Ramos (cell line): Measurements from ENCODE around the gene CAB39.

Experiments
- in situ Hi-C: fragments of 300-500 bp; cut with MboI; formaldehyde crosslinking; loops from one replicate; pipeline ENCODE4 v1.14.3; 2022; ENCODE audit warnings: low sequenced_read_pairs; ENCODE audit not compliant: unreplicated experiment

The CAB39 gene

DNA sequence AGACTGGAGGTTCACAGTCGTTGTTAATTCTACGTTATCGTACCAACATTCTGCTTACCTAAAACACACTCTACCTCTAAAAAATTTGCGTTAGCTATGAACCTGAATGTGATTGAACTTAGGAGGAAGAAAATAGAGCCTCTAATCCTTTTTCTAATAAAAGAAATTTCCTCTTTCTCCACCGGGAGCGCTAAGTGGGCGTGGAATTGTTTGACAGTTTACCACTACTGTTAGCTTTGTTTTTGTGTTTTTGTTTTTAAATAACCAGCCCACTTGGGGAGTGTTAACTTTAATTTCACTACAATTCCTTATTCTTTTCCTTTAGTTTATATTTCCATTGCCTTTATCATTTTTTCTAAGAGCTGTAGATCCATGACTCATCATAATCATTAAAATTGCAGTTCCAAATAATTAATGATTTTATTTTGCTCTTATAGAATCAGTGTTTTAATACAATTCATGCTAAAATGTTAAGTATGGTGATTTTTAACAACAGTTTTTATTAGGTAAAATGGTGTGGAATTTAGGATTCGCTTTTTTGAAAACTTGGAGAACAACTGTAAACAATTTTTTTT lies 97.1 kb downstream of the CAB39 start:
- in situ Hi-C loops, result loop anchor here (10.0 kb wide), 1 partner anchor 805 kb away; no protein-coding TSS in a partner anchor

DNA sequence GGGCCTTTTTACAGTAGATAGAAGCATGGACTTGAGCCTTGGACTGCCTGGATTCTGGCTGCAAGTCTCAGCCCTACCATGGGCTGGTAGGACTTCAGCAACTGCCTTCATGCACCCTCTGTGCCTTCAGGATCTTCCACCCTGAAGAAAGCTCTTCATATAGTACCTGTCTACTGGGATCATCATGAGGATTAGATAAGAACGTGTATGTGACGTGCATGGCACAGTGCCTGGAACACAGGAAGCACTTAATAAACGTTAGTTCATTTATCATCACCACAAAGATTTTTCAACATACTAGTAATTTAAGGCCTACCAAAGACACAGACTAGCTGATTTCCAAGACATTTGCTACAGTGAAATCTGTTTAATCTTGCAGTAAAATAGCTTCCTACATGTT lies 98.9 kb downstream of the CAB39 start:
- in situ Hi-C loops, result no loop called here

DNA sequence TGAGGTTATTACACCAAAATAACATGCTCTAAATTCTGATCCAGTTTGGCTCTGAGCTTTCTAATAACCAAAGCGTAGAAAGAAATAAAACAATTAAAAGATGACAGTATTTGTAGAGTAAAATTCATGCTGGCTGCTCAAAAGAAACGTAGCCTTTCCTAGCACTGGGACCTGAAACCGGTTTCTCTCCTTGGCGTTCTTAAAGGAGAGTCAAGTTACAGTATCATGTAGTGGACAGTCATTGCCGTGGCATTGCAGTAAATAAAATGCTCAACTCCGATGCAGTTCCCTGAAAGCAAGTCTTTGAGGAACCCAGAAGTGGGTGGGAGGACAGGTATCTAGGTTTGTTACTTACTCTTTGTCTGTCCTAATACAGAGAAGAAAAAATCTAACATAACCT lies 99.4 kb downstream of the CAB39 start:
- in situ Hi-C loops, result no loop called here

DNA sequence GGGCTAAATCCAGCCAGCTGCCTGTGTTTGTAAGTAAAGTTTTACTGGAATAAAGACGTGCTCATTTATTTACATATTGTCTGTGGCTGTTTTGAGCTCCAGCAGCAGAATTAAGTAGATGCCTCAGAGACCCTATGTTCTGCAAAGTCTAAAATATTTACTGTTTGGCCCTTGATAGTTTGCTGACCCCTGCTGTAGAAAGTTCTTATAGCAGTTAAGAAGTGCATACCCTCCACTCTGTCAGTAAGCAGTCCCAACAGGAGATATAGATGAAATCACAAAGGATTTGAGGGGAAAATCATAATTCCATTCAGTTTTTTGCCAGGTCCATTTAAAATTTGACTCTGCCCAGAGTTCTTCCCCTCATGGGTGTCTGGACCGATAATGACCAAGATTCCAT lies 102.0 kb downstream of the CAB39 start:
- in situ Hi-C loops, result no loop called here

DNA sequence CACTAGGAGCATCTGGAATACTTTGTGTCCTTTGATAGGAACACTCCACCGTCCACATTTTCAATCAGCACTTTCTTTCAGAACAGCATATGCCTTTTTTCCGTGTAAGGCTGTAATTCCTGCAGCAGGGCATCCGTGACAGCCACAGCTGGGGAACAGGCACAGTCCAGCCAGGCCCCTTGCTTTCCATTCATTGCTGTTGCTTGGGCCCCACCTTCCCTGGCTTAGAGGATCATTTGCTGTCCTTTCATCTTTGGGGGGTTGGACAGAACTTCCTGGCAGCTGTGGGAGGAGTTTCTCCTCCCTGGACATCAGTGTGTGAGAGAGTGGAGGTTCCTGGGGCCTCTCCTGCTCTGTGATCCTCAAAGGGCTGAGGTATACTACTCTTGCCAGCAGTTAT lies 102.4 kb downstream of the CAB39 start:
- in situ Hi-C loops, result no loop called here

DNA sequence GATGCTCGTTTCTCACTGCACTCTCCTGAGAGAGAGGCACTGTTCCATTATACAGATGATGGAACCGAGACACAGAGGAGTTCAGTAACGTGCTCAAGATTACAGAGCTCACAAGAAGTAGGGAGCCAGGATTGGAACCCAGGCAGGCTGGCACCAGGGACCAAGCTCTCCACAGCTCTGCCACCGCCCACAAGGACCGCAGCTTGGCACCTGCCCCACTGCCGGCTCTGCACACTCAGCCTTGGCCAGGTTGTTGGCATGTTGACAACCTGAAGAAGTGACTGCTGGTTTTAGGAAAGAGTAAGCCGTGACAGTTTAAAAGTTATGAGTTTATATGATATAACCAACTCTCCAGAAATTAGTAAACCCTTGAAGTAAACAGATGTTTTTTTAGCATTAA lies 104.1 kb downstream of the CAB39 start:
- in situ Hi-C loops, result no loop called here

DNA sequence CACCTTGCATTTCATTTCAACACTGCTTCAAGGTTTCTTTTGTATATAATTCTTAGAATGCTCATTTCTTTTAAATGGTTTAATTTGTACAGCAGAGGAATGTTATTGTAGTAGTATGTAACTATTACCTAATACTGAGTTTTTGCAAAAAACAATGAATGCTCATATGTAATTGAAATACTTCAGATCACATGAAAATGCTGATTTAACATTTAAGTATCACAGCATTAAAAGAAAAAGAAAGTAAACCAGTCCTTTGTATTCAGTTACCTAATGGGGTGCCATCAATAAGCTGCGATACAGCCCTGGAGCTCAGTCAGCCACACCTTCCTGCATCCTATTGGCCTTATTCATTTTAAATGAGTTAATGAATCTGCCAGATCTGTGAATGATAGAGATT lies 106.8 kb downstream of the CAB39 start:
- in situ Hi-C loops, result no loop called here

DNA sequence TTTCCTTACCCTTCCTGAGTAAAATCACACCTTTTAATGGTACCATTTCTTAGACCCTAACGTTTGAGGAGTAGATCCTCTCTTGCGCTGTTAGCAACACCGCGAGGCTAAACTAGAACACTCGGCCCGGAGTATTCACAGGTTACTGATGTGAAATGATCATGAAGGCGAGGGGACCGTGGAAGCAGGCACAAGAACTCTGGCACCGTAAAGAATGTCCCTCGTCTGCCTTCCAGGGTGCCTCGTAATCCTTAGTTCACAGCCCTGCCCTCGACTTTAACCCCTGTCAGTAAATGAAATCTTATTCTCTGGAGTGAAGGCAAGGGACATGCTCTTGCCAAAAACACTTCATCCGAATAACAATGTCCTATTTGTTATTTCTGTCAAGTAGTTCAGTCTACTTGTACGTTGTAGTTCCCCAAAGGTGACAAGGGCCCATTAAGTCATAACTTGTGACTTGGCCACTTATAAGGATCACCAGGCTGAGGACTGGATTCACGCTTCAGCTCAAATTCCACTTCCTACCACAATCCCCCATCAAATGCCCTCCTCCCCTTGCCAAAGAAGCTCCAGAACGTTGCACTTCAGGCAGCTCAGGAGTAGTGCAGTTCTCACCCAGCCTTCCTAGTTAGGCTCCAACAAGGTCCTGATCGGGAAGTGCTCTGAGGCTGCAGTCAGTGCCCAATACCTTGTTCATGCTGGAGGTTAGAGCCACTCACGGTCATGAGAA lies 108.8 kb downstream of the CAB39 start:
- in situ Hi-C loops, result loop anchor here (5.0 kb wide), 1 partner anchor 166 kb away; no protein-coding TSS in a partner anchor

DNA sequence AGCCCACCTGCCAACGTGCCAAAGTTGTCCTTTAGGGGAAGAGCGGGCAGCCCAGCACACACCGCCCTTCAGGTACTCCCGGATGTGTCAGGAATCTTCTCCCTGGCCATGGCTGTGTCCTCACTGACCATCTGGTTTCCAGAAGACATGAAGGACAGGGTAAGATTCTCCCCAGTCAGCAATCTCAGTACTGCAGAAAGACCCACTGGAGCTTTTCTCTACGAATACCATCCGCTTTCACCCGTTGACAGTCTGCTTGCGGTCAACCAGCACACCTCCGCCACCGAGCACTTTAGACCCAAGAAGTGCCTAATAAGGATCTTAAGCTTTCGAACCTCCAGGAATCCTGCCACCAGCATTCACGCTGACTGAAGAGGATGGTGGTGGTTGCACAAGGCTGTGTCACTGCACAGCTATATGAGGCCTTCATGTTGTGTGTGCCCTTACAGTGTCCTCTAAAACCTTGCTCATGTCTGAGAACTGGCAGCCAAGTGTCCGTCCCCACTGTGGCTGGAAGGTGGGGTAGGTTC lies 109.4 kb downstream of the CAB39 start:
- in situ Hi-C loops, result loop anchor here (5.0 kb wide), 1 partner anchor 165 kb away; no protein-coding TSS in a partner anchor

DNA sequence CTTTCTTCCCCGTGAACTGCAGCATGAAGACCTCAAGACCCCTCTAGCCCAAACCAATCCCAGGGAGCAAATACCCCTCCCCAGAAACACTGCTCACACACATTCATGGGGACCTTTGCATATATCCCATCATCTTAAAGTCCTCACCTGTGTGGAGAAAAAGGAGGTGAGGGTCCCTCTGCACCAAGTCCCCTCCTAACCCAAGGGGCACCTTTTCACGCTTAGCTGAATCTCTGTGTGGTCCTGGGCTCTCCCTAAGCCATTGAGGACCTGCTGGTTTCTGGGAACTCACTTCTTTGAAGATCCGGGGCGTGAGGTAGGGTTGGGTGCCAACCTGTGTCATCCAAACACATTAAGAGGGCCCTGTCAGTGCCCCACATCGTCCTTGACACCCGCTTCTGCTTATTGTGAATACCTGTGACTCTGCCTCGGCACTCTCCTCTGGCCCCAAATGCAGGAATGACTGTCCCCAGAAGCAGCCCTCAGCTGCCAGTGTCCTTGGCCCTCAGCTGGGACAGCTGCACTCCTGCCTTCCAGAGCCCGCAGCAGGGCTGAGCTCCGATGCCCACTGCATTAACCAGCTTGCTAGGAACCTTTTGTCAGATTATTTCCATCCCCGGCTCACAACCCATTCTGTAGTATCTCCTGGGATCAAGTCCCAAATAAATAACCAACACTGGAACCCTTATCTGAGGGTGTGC lies 110.8 kb downstream of the CAB39 start:
- in situ Hi-C loops, result loop anchor here (5.0 kb wide), 1 partner anchor 164 kb away; no protein-coding TSS in a partner anchor

DNA sequence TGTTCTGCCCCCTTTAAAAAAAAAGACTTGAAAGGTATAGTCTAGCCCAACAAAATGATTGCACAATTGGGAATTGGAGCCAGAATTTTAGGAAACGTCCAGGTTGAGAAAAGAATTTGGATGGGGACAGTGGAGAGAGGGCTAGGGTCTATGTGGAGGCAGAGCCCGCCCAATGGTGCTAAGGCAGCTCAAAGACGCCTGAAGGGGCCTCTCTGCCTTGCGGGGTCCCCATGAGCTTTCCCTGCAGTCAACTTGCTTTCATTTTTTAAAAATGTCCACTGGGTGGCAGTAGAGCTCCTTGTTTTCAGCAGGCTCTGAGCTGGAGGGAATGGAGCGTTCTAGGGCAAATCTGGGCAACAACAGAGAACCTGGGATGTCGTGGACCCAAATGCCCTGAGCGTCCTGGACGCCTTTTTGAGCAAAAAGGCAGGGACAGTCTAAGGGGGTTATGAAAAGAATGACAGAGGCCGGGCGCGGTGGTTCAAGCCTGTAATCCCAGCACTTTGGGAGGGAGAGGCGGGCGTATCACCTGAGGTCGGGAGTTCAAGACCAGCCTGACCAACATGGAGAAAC lies 111.8 kb downstream of the CAB39 start:
- in situ Hi-C loops, result loop anchor here (5.0 kb wide), 1 partner anchor 163 kb away; no protein-coding TSS in a partner anchor

DNA sequence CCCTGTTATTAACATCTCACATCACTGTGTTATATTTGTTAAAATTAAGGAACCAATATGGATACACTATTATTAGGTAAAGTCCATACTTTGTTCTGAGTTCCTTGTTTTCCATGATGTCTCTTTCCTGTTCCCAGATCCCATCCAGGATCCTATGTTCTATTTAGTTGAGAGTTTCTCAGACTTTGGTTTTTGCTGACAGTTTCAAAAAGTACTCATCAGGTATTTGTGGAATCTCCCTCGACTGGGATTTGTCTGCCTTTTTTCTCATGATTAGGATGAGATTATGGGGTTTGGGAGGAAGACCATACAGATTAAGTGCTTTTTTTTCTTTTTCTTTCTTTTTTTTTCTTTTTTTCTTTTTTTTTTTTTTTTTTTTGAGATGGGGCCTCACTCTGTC lies 112.7 kb downstream of the CAB39 start:
- in situ Hi-C loops, result no loop called here

DNA sequence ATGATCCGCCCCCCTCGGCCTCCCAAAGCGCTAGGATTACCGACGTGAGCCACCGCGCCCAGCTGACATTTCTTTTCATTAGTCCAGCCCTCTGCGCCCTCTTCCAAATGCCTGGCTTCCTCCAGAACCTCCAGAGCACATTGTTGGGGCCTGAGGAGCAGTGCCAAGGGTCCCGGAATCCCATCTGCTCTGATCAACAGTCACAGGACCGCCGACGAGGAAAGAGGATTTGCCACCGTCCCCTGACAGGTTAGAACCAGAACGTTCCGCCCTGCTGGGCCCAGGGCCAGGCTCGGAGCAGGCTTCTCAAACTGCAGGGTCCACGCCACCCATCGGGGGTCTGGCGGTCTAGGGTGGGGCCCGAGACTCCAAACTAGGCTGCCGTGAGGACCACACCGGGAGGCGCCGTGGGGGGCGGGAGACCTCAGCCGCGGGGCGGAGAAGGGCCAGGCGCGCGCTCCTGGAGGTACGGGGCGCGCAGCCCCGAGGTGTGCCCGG lies 115.2 kb downstream of the CAB39 start:
- in situ Hi-C loops, result no loop called here

DNA sequence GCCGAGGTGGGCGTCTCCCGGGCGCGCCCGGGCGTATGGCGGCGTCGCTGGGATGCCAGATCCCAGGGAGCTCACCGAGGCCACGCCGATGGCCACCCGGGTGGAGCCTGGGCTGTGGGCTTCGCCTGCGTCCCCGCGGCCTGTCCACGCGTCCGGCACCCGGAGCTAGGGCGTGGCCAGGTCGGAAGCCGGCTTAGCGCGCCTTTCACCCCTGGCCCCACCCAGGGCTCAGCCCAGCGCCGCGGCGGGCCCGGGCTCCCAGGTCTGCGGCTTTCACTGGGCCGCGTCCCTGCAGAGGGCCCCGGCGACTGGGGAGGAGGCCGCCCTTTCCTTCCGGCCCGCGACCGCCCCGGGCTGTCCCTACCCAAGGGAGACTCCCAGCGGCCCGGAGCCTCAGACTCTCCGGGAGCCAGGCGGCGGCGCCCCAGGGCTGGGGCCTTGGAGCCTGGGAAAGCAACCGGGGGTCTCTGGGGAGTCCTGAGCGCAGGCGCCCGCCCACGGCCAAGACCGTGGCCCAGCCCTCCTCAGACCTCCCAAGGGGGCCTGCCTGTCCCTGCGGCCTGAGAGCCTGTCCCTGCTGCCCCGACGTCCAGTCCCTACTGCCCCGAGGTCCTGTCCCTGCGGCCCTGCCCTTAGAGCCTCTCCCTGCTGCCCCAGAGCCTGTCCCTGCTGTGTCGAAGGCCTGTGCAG lies 115.8 kb downstream of the CAB39 start:
- in situ Hi-C loops, result no loop called here

DNA sequence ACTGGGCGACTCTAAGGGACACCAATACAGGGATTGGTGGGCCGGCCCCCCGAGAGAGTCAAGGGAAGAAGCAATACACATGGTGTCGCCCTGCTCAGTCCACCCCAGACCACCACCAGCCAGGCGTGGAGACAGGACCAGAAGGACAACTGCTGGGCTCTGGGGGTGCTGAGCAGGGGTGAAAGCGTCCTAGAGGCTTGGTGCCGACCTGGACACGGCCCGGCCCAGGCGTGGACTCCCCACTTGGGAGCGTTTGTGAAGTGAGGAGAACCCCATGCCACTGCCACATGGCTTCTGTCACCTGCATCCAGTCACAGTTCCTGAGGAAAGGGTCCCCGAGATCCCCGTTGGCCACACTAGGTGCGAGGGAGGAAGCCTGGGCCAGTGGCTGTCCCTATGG lies 116.7 kb downstream of the CAB39 start:
- in situ Hi-C loops, result no loop called here

DNA sequence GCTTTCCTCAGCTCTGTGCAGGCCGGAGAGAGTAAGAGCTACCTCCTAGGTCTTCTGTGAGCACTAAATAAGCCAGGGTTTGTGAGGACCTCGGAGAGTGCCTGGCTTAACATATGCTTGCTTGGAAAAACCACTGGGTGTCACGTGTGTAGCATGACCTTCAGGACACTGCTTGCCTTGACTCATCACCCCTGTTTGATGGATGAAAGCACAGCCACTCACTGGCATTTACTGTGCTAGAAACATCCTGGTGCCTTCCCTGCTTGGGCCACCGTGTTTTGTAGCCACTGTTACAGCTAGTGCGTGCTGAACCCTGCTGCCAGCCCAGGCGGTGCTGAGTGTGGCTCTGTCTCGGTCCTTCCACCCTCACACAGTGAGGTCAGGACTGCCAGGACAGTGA lies 117.3 kb downstream of the CAB39 start:
- in situ Hi-C loops, result no loop called here

DNA sequence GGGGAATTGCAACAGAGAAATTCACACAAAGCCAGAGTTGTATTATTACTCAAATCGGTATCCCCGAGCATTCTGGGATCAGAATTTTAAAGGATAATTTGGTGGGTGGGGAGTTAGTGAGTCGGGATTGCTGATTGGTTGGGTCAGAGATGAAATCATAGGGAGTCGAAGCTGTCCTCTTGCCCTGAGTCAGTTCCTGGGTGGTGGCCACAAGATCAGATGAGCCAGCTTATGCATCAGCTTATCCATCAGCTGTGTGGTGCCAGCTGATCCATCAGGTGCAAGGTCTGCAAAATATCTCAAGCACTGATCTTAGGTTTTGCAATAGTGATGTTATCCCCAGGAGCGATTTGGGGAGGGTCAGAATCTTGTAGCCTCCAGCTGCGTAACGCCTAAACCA lies 117.8 kb downstream of the CAB39 start:
- in situ Hi-C loops, result no loop called here

DNA sequence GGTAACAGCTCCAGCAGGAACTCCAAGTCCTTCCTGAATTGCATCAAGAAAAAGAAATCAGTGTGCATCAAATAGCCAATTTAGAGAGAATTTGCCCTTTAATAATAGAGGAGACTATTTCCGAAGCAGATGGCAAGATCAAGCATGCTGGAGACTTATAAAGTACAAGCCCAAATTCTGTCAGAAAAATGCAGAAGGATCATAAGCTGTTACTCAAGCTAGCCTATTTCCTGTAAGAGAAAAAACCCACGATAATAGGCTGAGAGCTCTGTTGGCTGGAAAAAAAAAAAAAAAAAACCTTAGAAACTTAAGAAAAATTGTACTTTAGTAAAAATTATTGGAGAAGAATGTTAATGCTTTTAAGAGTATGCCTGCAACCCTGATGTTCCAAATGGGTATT lies 127.7 kb downstream of the CAB39 start:
- in situ Hi-C loops, result no loop called here

DNA sequence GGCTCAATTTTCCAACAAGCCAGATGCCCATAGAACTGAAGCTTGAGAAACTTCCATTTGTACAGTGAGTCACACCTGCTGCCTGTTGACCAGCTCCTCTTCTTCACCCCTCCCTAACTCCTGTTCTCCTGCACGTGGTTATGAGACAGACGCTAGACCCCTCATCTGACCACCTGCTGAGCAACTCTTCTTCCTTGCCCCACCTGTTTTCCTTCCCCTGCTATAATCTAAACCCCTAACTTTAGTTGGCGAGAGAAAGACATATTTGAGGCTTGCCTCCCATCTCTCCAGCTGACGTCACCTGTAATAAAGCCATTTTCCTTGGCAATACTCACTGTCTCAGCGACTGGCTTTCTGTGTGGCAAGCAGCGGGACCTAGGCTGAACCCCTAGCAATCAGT lies 129.8 kb downstream of the CAB39 start:
- in situ Hi-C loops, result no loop called here

DNA sequence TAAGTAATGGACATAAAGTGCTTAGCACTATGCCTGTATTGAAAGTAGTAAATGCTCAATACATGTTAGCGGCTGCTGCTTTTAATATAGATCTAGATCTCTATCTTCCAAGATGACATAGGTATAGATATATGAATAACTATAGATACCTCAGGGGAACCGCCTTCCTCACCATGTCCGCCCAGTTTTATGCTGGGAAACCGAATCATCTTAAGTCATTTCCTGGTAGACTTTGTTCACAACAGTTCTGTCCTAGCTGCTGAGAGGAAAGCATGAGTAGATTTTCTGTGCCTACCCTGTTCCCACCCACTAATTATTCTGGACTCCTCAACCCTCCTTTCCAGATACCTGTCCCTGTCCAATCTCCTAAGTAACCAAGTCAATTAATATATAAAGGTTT lies 130.5 kb downstream of the CAB39 start:
- in situ Hi-C loops, result no loop called here
